Activated CD8-positive, alpha-beta memory T cell treated with anti-CD3 and anti-CD28 coated beads, Interleukin-2, amount 50 U/mL, for 24 hours (primary cell): ENCODE data around the gene FUOM.

Source experiments
- DNase-seq: peaks from one replicate; pipeline ENCODE4 v3.0.0-alpha.2; 2020; ENCODE audit errors: extremely low read depth

FUOM gene, protein sequence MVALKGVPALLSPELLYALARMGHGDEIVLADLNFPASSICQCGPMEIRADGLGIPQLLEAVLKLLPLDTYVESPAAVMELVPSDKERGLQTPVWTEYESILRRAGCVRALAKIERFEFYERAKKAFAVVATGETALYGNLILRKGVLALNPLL

DNA sequence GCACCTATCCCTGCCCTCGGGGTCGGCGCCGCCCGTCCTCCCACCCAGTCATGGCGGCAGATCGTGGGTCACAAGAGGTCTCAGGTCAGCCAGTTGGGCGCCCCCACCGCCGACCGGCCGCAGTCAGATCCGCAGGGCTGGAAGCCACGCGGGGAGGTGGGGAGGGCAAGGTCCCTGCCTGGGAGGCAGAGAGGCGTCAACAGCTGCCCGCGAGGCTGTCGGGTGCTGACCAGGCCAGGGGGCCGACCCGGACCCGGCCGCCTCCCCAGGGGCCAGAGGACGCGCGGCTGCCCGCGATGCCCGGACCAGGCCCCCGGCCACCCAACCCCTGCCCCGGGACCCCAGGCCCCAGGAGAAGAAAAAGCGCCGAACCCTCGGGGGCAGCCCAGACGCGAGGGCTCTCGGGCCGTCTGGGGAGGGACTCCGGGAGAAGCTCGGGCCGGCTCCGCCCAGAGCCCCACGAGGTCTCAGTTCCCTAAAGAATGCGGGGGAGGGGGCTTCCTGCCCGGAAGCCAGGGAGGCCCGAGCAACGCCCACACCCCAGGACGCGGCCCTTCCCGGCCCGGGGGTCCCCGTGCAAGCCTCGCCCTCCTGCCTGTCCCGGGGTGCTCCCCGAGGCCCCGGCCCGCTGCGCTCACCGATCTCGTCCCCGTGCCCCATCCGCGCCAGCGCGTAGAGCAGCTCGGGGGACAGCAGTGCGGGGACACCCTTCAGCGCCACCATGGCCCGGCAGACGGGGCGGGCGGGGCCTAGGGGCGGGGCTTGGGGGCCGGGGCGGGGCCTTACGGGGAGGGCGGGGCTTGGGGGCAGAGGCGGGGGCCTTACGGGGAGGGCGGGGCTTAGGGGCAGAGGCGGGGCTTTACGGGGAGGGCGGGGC, at the start of gene FUOM:
Gene FUOM, minus strand, starts transcription at position 735 of the 877 bp plus-strand sequence. Its CDS starts 12 bp downstream, at position 723.
- DNase-seq = no peak

DNA sequence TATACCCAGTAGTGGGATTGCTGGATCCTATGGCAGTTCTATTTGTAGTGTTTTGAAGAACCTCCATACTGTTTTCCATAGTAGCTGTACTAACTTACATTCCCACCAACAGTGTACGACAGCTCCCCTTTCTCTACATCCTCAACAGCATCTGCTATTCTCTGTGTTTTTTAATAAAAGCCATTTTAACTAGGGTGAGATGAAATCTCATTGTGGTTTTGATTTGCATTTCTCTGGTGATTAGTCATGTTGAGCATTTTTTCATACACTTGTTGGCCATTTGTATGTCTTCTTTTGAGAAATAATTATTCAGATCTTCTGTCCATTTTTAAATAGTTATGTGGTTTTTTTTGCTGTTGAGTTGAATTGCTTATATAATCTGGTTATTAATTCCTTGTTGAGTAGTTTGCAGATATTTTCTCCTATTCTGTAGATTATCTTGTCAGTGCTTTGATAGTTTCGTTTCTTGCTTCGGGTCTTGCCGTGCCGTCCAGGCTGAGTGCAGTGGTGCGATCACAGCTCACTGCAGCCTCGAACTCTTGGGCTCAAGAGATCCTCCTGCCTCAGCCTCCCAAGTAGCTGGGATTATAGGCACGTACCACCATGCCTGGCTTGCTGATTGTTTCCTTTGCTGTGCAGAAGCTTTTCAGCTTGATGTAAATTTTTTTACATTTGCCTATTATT, 48.2 kb upstream of the FUOM start:
- DNase-seq = no peak

DNA sequence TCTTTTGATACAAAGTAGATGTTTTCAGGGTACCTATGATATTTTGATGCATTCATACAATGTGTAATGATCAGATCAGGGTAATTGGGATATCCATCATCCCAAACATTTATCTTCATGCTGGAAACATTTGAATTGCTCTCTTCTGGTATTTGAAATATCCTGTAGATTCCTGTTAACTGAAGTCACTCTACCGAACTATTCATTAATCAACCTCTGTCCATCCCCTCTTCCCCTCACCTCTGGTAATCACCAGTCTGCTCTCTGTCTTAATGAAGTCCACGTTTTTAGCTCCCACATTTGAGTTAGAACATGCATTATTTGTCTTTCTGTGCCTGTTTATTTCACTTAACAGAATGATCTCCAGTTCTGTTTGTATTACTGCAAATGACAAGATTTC, 47.5 kb upstream of the FUOM start:
- no peak for DNase-seq

DNA sequence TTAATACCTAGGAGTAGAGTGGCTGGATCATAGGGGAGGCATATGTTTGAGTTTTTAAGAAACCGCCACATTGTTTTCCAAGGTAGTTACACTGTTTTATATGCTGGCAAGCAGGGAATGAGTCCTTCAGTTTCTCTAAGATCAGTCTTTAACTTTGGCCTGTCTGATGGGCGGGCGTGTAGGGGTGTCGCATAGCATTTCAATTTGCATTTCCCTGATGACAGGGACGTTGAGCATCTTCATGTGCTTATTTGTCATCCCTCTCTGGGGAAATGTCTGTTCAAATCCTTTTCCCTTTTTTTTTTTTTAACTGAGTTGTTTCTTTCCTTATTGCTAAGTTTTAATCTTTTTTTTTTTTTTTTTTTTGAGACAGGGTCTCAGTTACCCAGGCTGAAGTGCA, 46.0 kb upstream of the FUOM start:
- no peak for DNase-seq

DNA sequence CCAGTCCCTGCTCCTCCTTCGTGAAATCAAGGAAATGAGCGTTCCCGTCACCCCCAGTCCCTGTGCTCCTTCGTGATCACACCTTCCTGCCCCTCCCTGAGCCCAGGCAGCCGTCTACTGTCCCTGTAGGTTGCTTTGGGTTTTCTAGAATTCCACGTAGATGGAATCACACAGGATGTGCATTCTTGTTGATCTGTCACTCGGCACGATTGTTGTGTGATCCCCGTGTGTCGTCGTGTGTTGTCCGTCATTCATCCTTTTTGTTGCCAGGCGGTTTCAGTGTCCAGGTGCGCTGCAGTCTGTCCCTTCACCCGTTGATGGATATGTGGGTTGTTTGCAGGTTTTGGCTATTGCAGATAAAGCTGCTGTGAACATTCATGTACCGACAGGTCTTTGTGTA, 45.5 kb upstream of the FUOM start:
- no peak for DNase-seq

DNA sequence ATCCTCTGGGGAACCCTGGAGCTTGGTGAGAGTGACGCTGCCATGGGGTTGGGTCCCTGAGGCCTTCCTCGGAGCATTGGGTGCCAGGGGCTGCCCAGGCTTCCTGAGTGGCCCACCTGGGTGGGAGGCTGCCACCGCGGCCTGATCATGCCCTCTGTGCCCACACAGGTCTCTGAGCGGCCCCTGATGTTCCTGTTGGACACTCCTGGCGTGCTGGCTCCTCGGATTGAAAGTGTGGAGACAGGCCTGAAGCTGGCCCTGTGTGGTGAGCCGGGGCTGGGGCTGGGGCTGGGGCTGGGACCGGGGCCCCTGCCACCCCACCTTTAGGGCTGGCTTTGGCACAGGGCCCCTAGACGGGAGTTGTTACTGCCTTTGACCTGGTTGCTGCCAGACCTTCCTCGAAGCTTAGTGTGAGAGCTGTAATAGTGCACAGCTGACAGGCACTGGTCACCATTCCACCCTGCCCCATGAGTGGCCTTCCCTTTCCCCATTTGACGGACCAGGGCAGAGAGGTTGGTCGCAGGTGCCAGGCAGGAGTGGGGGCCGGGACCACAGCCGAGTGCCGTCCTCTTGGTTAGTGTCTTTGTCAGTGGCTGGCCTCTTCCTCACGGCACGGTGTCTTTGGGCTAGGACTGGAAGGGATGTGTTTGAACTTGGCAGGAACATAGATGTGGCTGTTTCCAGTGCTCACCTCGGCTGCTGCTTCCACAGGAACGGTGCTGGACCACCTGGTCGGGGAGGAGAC, 44.3 kb upstream of the FUOM start:
- no peak for DNase-seq

DNA sequence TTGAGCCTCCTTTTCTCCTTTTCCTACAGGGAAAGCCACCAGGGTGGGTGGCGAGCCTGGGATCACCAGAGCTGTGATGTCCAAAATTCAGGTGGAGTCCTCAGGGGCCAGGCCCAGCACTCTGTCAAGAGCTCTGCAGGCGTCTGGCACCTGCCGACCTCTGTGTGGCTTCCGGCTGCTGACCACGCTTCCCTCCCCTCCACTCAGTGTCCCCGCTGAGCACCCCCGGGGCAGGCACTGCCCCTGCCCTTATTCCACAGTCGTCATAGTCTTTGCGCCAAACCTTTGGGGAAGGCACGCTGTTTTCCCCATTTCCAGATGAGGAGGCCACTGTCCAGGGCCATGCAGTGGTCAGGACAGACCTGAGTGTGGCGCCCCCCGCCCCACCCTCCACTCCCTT, 43.7 kb upstream of the FUOM start:
- DNase-seq = no peak

DNA sequence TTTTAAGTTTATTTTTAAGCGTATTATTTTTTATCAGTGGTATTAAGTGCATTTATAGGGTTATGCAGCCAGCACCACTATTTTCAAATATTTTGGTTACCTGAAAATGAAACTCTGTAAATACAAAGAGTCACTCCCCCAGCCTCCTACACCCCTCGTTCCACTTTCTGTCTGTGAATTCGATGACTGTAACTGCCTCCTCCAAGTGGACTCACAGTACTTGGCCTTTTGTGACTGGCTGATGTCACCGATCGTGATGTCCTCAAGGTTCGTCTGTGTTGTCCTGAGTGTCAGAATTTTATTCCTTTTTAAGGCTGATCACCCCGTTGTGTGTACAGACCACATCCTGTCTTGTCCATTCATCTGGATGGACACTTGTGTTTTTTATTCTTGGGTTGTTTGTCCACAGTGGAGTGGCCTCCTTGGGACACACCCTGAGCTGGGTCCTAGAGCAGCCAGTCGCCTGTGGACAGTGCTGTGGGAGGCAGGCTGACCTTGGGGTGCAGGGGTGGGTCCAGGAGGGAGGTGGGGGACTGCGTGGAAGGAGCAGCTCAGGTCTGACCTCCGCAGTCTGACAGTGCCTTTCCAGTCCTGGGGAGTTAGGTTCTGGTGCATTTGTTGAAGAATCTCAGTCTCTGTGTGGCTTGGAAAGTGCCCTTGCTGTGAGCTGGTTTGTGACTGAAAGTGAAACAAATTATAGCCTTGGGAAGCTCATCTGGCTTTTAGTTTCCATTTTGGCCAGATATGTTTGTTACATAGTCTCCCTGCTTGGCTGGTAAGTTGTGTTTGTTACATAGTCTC, 43.0 kb upstream of the FUOM start:
- DNase-seq = no peak

DNA sequence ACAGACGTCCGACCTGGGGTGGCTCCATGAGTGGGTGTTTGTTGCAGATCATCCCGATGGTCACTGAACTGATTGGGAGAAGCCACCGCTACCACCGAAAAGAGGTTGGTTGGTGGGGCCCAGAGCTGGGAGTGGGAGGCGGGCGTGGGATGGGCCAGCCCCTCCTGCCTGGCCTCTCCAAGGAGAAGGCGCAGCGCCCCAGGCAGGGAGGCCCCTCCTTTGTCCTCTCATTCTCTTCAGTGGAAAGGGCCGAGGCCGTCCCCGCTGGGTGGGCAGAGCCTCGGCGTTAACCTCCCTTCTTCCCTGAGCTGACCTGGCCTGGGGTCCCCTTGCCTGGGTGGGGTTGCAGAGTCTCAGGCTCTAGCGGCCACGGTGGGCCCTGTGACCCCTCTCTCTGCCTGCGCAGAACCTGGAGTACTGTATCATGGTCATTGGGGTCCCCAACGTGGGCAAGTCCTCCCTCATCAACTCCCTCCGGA, 41.3 kb upstream of the FUOM start:
- no peak for DNase-seq

DNA sequence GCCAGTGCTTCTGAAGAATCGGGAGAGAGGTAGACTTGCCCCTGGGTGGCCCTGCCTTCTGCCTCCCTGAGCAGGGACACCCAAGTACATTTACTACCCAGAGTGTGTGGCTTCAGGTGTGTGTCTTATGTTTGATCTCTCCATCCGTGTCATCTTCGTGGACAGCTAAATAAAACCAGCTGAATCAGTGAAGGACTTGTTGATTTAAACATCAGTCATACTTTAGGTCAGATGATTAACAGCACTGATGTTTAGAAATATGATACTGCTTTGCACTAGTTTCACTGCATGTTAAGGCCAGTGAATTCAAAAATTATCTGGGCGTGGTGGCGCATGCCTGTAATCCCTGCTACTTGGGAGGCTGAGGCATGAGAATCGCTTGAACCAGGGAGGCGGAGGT, 40.1 kb upstream of the FUOM start:
- DNase-seq = no peak

DNA sequence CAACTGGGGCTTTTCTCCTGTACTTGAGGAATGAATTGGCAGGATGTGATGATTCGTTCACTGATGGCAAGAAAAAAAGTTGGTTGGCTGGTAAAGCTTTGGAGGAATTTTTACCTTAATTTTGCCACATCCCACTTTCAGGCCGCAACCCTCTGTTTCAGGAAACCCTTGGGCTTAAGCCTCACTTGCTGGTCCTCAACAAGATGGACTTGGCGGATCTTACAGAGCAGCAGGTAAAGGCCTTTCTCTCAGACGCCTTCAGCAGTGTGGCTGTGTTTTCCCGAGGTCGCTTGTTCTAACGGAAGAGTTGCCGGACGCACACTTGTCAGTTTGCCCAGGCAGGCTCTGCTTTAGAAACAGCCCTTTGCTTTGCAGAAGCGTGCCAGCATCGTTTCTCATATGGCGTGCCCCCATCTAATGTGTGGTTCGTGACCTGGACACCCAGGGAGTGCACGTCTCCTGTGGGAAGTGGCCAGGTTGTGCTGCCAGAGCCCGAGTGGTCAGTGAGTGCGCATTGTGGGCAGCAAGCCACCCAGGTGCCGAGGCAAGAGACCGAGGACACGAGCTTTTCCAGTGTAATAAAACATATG, 38.3 kb upstream of the FUOM start:
- DNase-seq = no peak

DNA sequence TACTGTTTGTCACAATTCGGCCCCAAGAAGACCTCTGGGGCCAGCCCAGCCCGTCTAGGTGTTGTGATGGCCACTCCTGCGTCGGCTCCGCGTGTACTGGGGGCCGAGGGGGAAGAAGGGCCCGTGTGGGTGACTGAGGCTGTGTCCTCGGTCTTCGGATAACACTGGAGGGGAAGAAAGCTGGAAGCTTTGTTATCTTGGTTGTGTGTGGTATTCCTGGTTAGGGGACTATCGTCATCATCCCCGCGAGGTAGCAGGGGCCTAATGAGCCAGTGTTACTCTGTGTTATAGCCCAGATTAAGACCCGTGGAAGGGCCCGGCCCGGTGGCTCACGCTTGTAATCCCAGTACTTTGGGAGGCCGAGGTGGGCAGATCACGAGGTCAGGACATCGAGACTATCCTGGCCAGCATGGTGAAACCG, 37.0 kb upstream of the FUOM start:
- DNase-seq = no peak

DNA sequence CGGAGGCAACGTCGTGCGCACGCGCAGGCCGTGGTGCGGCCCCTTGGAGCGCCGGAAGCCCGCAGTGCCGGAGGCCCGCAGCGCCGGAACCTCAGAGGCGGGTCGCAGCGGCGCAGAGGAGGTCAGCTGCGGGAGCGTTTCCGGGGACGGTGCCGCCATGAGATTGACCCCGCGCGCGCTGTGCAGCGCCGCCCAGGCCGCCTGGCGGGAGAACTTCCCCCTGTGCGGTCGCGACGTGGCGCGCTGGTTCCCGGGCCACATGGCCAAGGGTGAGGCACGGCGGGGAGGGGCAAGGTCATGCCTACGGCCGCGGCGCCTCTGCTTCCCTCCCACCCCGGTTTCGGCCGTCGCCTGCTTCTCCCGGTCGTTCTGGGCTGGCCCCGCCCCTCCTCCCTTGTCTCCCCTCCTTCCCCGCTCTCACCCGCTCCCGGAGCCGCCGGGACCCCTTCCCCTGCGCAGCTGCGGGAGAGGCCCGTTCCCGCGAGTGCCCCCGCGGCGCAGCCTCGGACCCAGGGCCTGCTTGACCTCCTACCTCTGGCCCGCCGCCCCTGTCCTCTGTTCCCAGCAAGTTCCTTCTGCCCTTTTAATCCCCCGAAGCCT, 36.3 kb upstream of the FUOM start, which contains the start of gene MTG1:
Gene MTG1, plus strand, starts transcription at position 94 of the 600 bp plus-strand sequence. Its CDS starts 64 bp downstream, at position 158.
- DNase-seq = peak; percentile 76

DNA sequence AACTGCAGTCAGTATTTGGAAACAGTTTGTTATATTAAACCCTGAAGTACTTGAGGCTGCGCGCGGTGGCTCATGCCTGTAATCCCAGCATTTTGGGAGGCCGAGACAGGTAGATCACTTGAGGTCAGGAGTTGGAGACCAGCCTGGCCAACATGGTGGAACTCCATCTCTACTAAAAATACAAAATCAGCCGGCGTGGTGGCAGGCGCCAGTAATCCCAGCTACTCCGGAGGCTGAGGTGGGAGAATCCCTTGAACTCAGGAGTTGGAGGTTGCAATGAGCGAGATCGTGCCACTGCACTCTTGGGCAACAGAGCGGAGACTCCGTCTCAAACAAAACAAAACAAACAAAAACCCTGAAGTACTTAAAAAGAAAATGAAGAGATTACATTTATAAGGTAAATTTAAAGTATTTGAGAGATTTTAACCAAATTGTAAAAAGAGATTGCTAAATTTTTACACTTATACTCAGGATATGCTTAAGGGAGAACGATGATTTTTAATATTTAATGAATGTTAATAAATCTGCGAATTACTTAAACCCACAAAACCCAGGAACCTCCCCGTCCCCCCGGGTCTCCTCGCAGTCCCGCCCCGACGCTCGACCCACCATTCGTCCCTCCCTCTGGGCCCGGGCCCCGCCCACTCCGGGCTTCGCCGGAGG, 35.7 kb upstream of the FUOM start:
- DNase-seq = no peak

DNA sequence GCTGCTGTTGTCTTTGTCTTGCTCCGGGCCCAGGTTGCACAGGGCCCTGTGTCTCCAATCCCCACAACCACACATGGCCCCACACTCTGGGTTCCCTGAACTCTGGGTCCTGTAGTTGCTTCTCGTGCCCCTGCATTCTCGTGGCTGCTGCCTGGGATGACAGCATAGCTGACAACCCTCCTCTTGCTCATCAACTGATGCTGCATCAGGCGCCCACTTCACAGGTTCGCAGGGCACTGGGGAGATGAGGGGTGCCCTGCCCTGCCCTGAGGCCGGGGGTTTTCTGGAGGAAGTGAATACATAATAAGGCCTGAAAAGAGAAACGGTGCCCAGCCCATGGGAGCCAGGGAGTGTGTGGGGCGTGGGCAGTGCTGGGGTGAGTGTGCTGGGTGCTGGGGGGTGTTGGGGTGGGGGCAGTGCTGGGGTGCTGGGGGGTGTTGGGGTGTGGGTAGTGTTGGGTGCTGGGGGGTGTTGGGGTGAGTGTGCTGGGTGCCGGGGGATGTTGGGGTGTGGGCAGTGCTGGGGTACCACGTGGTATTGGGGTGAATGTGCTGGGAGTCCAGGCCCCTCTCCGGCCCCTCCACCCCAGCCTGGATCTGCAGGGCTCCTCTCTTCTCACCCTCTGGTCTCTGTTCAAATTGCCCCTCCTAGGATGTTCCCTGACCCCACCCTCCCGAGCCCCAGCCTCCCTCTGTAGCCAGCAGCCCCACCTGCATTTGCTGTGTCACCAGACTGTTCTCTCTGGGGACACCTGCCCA, 34.1 kb upstream of the FUOM start:
- DNase-seq = no peak

DNA sequence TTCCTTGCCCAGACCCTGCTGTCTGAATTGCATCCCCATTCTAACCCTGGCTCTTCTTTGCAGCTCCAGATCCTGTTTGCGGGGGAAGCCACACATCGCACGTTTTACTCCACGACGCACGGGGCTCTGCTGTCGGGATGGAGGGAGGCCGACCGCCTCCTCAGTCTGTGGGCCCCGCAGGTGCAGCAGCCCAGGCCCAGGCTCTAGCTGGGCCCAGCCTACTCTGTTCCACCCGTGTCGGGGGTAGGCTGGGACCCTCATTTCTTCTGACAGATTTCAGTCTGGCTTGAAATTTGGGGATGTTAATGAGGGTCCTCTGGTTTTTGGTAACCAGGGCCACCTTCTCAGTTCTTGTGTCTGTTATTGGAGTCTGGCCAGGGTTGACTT, 33.4 kb upstream of the FUOM start:
- DNase-seq = no peak

DNA sequence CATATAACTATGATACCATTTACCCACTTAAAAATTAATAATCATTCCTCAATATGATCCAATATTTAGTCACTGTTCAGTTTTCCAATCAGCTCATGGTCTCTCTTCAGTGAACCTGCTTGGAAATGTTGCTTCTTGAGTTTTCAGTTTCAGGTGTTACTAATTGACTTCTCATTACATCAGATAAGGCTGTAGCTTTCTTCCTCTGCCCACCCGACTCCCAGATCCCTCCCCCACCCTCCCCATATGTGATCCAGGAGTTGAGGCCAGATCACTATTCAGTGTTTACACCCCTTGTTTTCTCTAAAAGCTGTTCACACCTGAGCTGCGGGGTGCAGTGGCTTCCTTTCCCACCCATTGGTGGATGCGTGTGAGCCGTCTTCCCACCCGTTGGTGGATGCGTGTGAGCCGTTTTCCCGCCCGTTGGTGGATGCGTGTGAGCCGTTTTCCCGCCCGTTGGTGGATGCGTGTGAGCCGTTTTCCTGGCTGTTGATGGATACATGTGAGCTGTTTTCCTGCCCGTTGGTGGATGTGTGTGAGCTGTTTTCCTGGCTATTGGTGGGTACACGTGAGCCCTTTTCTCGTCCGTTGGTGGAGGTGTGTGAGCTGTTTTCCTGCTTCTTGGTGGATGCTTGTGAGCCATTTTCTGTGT, 32.9 kb upstream of the FUOM start:
- no peak for DNase-seq
